OCI-LY1 (cell line): ENCODE measurements around the gene CACNA1C.

Experiments
- H2AFZ ChIP-seq: fragments of 200-600 bp; sonication (generic), shearing (Covaris generic); 2 replicates; pipeline ENCODE4 v1.6.0; 2014; ENCODE audit warnings: antibody characterized with exemption, mild to moderate bottlenecking, low read length
- H3F3A ChIP-seq: fragments of 200-600 bp; sonication (generic), shearing (Covaris generic); 2 replicates; pipeline ENCODE4 v1.6.0; 2014; ENCODE audit warnings: mild to moderate bottlenecking, antibody characterized with exemption, low read length, moderate library complexity; ENCODE audit not compliant: insufficient read depth
- H3K27ac ChIP-seq: fragments of 200-600 bp; sonication (generic); 2 replicates; pipeline ENCODE4 v1.5.1; 2014; ENCODE audit warnings: low read length, mixed run types, mild to moderate bottlenecking, low read depth; ENCODE audit not compliant: poor library complexity, severe bottlenecking
- H3K27me3 ChIP-seq: fragments of 200-600 bp; sonication (generic); 2 replicates; pipeline ENCODE4 v1.6.0; 2014; ENCODE audit warnings: antibody characterized with exemption, mild to moderate bottlenecking, low read length, moderate library complexity; ENCODE audit not compliant: insufficient read depth
- H3K36me3 ChIP-seq: fragments of 200-600 bp; sonication (generic); 2 replicates; pipeline ENCODE4 v1.6.1; 2014; ENCODE audit warnings: mild to moderate bottlenecking, antibody characterized with exemption, low read length, moderate library complexity, mixed read lengths; ENCODE audit not compliant: insufficient read depth
- H3K4me1 ChIP-seq: fragments of 200-600 bp; sonication (generic); 2 replicates; pipeline ENCODE4 v1.5.1; 2014; ENCODE audit warnings: mild to moderate bottlenecking, low read length, moderate library complexity; ENCODE audit not compliant: insufficient read depth, severe bottlenecking
- H3K4me2 ChIP-seq: fragments of 200-600 bp; sonication (generic), shearing (Covaris generic); 2 replicates; pipeline ENCODE4 v1.6.1; 2014; ENCODE audit warnings: low read length
- H3K4me3 ChIP-seq: fragments of 200-600 bp; sonication (generic); 2 replicates; pipeline ENCODE4 v1.5.1; 2014; ENCODE audit warnings: low read length, low read depth, mild to moderate bottlenecking, mixed read lengths; ENCODE audit not compliant: poor library complexity, severe bottlenecking
- H3K79me2 ChIP-seq: fragments of 200-600 bp; shearing (Covaris generic); 2 replicates; pipeline ENCODE4 v1.6.1; 2016; ENCODE audit warnings: mixed run types, low read length, mixed read lengths; ENCODE audit not compliant: insufficient read depth
- H3K9ac ChIP-seq: fragments of 200-600 bp; sonication (generic), shearing (Covaris generic); 2 replicates; pipeline ENCODE4 v1.6.1; 2014; ENCODE audit warnings: mild to moderate bottlenecking, low read length, mixed read lengths
- H3K9me2 ChIP-seq: fragments of 200-600 bp; sonication (generic), shearing (Covaris generic); 2 replicates; pipeline ENCODE4 v1.6.1; 2014; ENCODE audit warnings: low read depth, mild to moderate bottlenecking, low read length, mixed read lengths
- H3K9me3 ChIP-seq: fragments of 200-600 bp; shearing (Covaris generic); 2 replicates; pipeline ENCODE4 v1.6.1; 2014; ENCODE audit warnings: low read length, mixed read lengths
- H4K20me1 ChIP-seq: fragments of 200-600 bp; sonication (generic), shearing (Covaris generic); 2 replicates; pipeline ENCODE4 v1.6.0; 2016; ENCODE audit warnings: mild to moderate bottlenecking, low read length; ENCODE audit not compliant: insufficient read depth
- CTCF ChIP-seq: fragments of 200-600 bp; sonication (generic), shearing (Covaris generic); IDR thresholded peaks from 2 replicates; pipeline ENCODE4 v1.5.1; 2017; ENCODE audit warnings: mild to moderate bottlenecking, antibody characterized with exemption, low read length, moderate library complexity, mixed read lengths
- EZH2 ChIP-seq: fragments of 200-600 bp; sonication (generic), shearing (Covaris generic); IDR thresholded peaks from 2 replicates; pipeline ENCODE4 v1.8.0; 2017; ENCODE audit warnings: borderline replicate concordance, mixed run types, mild to moderate bottlenecking, antibody characterized with exemption, low read length, moderate library complexity, mixed read lengths

Gene CACNA1C

GRCh38 chr12:2108975-2109671, 56.3 kb downstream of the CACNA1C start:
- H2AFZ ChIP-seq = no peak overlapping the region
- no peaks in the 10 kb centered on the region for H3K4me1 ChIP-seq
- H3K79me2 ChIP-seq = no peaks in the 10 kb centered on the region
- TF ChIP-seq CTCF = no peak
- TF ChIP-seq EZH2 = no peak
- no peak overlapping the region for H3K4me3 ChIP-seq
- H3K36me3 ChIP-seq = no peaks in the 10 kb centered on the region
- no peak overlapping the region for H3K27ac ChIP-seq
- no peaks in the 10 kb centered on the region for H3F3A ChIP-seq
- H3K27me3 ChIP-seq = no peaks in the 10 kb centered on the region
- no peaks in the 10 kb centered on the region for H3K9me2 ChIP-seq
- H3K9ac ChIP-seq = no peak overlapping the region
- H4K20me1 ChIP-seq = no peaks in the 10 kb centered on the region
- H3K9me3 ChIP-seq = no peaks in the 10 kb centered on the region
- no peak overlapping the region for H3K4me2 ChIP-seq

DNA sequence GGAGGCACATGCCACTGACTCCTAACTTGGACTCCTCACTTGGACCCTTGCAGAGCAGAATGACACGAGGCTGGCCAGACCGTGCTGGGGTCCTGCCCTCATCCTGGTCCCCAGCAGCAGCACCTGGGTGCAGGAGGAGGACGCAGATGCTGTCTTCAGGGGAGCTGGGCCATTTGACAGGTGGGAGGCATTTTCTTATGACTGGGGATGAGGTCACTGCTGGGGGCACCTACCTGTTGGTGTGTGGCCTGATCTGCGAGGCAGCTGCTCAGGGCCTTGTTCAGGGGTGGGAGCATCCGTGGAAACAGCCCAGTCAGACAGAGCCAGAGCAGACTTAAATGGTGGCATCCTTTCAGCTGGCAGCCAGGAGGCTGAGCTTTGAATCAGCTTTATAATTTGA, 57.3 kb downstream of the CACNA1C start:
- H3K4me3 ChIP-seq = no peak overlapping the region
- H3K9me2 ChIP-seq = no peaks in the 10 kb centered on the region
- H3K27ac ChIP-seq = no peak overlapping the region

DNA sequence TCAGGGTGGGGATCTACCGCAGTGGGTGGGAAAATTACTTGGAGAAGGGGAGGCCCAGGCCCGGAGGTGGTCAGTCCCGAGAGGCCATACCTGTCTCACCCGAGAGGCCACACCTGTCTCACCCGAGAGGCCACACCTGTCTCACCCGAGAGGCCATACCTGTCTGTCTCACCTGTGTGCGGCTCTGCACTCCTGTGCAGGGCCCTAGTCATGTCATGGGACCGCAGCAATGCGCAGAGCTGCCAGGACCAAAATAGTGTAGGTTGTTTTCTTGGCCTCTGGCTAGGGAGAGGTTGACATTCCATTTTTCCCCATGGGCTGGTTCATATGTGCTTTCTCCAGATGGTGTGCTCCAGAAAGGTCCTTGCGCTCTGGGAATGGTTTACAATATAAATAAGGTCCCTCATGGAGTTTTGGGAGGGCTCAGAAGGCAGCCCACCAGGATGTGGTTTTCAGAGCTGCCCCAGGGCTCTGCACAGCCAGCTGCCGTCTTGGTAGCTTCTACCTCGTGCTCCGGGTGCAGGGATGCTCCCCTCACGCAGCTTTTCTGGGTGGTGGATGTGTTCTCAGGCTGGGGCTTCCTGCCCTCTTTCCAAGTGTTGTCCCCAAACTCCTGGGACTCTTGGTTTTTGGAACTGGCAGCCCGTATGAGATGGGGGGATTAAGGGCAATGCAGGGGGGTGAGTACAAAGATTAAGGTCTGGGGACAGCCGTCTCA, 58.2 kb downstream of the CACNA1C start:
- Histone ChIP-seq H3K79me2 (no peaks in the 10 kb centered on the region), H4K20me1 (no peaks in the 10 kb centered on the region), H3K9me3 (no peaks in the 10 kb centered on the region), H3K27ac (no peak overlapping the region), H3K9me2 (no peaks in the 10 kb centered on the region), H3K4me1 (no peaks in the 10 kb centered on the region), H3K36me3 (no peaks in the 10 kb centered on the region), H3F3A (no peaks in the 10 kb centered on the region), H3K4me3 (no peak overlapping the region), H3K4me2 (no peak overlapping the region), H3K27me3 (no peaks in the 10 kb centered on the region), H2AFZ (no peak overlapping the region), H3K9ac (no peak overlapping the region)
- TF ChIP-seq CTCF (no peak), EZH2 (no peak)

More for the DNA sequence above, 57.3 kb downstream of the CACNA1C start:
- no peaks in the 10 kb centered on the region for H3F3A ChIP-seq
- no peaks in the 10 kb centered on the region for H4K20me1 ChIP-seq
- H3K79me2 ChIP-seq = no peaks in the 10 kb centered on the region
- H3K4me1 ChIP-seq = no peaks in the 10 kb centered on the region
- no peaks in the 10 kb centered on the region for H3K9me3 ChIP-seq
- H2AFZ ChIP-seq = no peak overlapping the region
- no peaks in the 10 kb centered on the region for H3K36me3 ChIP-seq
- no peak overlapping the region for H3K4me2 ChIP-seq
- TF ChIP-seq EZH2 = no peak
- TF ChIP-seq CTCF = no peak
- H3K9ac ChIP-seq = no peak overlapping the region
- no peaks in the 10 kb centered on the region for H3K27me3 ChIP-seq
